Left kidney (tissue), 2 donors: ENCODE results near the gene ADGRG7. TPM values are rescaled to one million over a fixed set of nuclear protein-coding genes. Genes with fewer than 3 reads are reported as not detected.
A peak's percentile ranks its signal among the peaks of the same experiment; 100 is the strongest.

Source experiments
- DNase-seq: peaks from one replicate; pipeline ENCODE4 v3.0.0-alpha.2; 2013
- polyA plus RNA-seq: library from polyadenylated mRNA; unstranded; fragments of 120-200 nt; gene quantifications from one replicate; pipeline ENCODE4 v1.2.1, GENCODE V29; 2013; ENCODE audit not compliant: insufficient read length

The ADGRG7 gene
- polyA plus RNA-seq, 1 donor, result not detected

GRCh38 chr3:100698736-100699135 is 89.3 kb downstream of the ADGRG7 start:
- DNase-seq, result no peak

- DNase-seq, result no peak
Measured at GRCh38 chr3:100700708-100701107, 91.3 kb downstream of the ADGRG7 start.

- DNase-seq, result no peak
Measured at GRCh38 chr3:100702082-100702979, 92.9 kb downstream of the ADGRG7 start.

- no peak for DNase-seq
Measured at GRCh38 chr3:100702980-100703345, 93.6 kb downstream of the ADGRG7 start.

- no peak for DNase-seq
Measured at GRCh38 chr3:100703865-100704264, 94.5 kb downstream of the ADGRG7 start.

- no peak for DNase-seq
Measured at GRCh38 chr3:100706365-100706764, 97.0 kb downstream of the ADGRG7 start.

GRCh38 chr3:100708644-100708988 is 99.2 kb downstream of the ADGRG7 start:
- no peak for DNase-seq

- peak; percentile 99 for DNase-seq
Measured at GRCh38 chr3:100708989-100709841, 99.8 kb downstream of the ADGRG7 start, which contains the start of gene TFG. TSS of gene TFG (plus strand) at chr3:100709494. CDS start at chr3:100713686, 4,192 bp downstream.

- DNase-seq, result peak; percentile 53
Measured at GRCh38 chr3:100709842-100710260, 100.5 kb downstream of the ADGRG7 start.

GRCh38 chr3:100710261-100710968 is 101.0 kb downstream of the ADGRG7 start:
- DNase-seq, result peak; percentile 19

GRCh38 chr3:100715176-100715575 is 105.8 kb downstream of the ADGRG7 start:
- DNase-seq, result no peak

GRCh38 chr3:100717063-100717462 is 107.7 kb downstream of the ADGRG7 start:
- no peak for DNase-seq

- no peak for DNase-seq
Measured at GRCh38 chr3:100717637-100718487, 108.5 kb downstream of the ADGRG7 start.

GRCh38 chr3:100719136-100719535 is 109.7 kb downstream of the ADGRG7 start:
- no peak for DNase-seq

- no peak for DNase-seq
Measured at GRCh38 chr3:100720426-100720825, 111.0 kb downstream of the ADGRG7 start.

- DNase-seq, result no peak
Measured at GRCh38 chr3:100725935-100726513, 116.6 kb downstream of the ADGRG7 start.

- no peak for DNase-seq
Measured at GRCh38 chr3:100726706-100727105, 117.3 kb downstream of the ADGRG7 start.

- no peak for DNase-seq
Measured at GRCh38 chr3:100730524-100730923, 121.1 kb downstream of the ADGRG7 start.

GRCh38 chr3:100732435-100732834 is 123.0 kb downstream of the ADGRG7 start:
- DNase-seq, result no peak

GRCh38 chr3:100737334-100737733 is 127.9 kb downstream of the ADGRG7 start:
- DNase-seq, result no peak

GRCh38 chr3:100740207-100740606 is 130.8 kb downstream of the ADGRG7 start:
- DNase-seq, result no peak
